Measurements from ENCODE around the gene TMEM14C.

TMEM14C gene

GRCh38 chr6:10722820-10723566 lies at the start of gene TMEM14C:
TSS of gene TMEM14C (plus strand) at chr6:10723070. CDS start at chr6:10724614, 1,544 bp downstream.
- DNase-seq, result peak; percentile 95
- in situ Hi-C loops (cut with HindIII; ENCODE audit: low pct_ligation_motif_present, low pct_unique_long_range_greater_than_20kb, low sequenced_read_pairs), result no loop called here

- in situ Hi-C loops (cut with HindIII; ENCODE audit: low pct_ligation_motif_present, low pct_unique_long_range_greater_than_20kb, low sequenced_read_pairs), result no loop called here
- no peak for DNase-seq
Measured at GRCh38 chr6:10676403-10676802, 46.5 kb upstream of the TMEM14C start.

GRCh38 chr6:10678456-10678855 lies 44.4 kb upstream of the TMEM14C start:
- in situ Hi-C loops (cut with HindIII; ENCODE audit: low pct_ligation_motif_present, low pct_unique_long_range_greater_than_20kb, low sequenced_read_pairs), result no loop called here
- no peak for DNase-seq

DNA sequence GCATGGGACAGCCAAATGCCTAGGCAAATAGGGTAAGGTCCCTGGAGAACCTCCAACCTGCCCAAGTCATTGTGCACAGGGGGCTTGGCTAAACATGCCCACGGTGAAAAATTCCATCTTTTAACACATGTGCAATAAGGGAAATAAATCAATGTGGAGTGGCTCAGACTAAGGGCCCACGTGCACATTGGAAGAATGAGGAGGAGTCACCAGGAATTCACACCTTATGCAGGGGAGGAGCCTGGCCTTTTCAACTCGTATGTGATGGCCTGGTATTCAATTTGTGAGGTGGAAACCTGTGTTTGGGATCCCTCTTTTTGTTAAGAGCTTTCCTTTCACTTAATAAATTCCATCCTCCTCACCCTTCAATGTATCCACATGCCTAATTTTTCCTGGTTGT lies 41.1 kb upstream of the TMEM14C start:
- in situ Hi-C loops (cut with HindIII; ENCODE audit: low pct_ligation_motif_present, low pct_unique_long_range_greater_than_20kb, low sequenced_read_pairs), result no loop called here
- no peak for DNase-seq

GRCh38 chr6:10682355-10682988 lies 40.4 kb upstream of the TMEM14C start:
- in situ Hi-C loops (cut with HindIII; ENCODE audit: low pct_ligation_motif_present, low pct_unique_long_range_greater_than_20kb, low sequenced_read_pairs), result no loop called here
- DNase-seq, result no peak

- DNase-seq, result no peak
- in situ Hi-C loops (cut with HindIII; ENCODE audit: low pct_ligation_motif_present, low pct_unique_long_range_greater_than_20kb, low sequenced_read_pairs), result no loop called here
Measured at GRCh38 chr6:10684618-10685017, 38.3 kb upstream of the TMEM14C start.

GRCh38 chr6:10685092-10685915 lies 37.6 kb upstream of the TMEM14C start:
- in situ Hi-C loops (cut with HindIII; ENCODE audit: low pct_ligation_motif_present, low pct_unique_long_range_greater_than_20kb, low sequenced_read_pairs), result no loop called here
- DNase-seq, result no peak

- in situ Hi-C loops (cut with HindIII; ENCODE audit: low pct_ligation_motif_present, low pct_unique_long_range_greater_than_20kb, low sequenced_read_pairs), result no loop called here
- DNase-seq, result no peak
Measured at GRCh38 chr6:10686901-10687300, 36.0 kb upstream of the TMEM14C start.

DNA sequence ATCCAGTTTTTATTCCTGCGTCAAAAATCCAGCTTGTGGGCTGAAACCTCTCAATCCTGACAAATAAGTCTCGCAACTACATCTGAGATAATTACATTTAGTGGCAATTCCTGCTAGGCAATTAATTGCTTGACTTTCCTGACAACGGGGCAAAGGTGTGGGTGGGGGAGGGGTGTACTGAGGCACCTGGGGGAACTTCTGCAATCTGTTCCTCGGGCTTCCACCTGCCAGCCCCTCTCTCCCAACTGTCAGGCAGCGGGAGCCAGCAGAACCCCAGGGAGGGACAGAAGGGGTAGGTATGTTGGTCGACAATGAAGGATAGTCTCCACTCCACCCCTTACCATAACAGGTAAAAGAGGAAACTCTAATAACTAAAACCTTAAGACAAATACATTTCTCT lies 35.3 kb upstream of the TMEM14C start:
- no peak for DNase-seq
- in situ Hi-C loops (cut with HindIII; ENCODE audit: low pct_ligation_motif_present, low pct_unique_long_range_greater_than_20kb, low sequenced_read_pairs), result no loop called here

DNA sequence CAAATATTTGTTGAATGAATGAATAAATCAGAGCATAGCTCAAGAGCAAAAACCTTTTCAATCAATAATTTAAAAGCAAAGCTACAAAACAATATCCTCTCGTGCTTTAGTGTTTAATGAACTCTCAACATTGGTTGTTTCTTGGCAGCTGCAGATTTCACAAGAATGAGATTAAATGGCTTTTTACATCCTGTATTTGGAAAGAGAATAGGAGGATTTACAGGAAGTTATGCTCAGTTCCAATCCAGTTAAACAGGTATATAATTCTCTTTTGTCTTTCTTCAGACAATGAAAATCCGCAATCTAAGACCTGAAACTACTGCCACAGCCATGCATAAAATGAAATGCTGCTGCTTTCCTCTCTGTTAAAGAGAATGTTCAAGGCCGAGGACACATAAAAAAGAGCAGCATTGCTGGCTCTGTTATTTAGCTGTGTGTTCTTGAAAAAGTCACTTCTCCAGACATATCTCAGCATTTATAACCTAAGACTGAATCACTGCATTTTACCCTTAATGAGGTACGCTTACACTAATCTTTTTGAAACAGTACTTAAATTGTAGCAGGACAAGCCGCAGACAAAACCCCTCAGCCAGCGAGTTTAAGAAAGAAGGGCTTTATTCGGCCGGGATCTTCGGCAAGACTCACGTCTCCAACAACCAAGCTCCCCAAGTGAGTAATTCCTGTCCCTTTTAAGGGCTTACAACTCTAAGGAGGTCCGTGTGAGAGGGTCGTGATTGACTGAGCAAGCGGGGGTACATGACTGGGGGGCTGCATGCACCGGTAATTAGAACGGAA lies 32.0 kb upstream of the TMEM14C start:
- DNase-seq, result no peak

GRCh38 chr6:10692965-10693538 lies 29.8 kb upstream of the TMEM14C start:
- in situ Hi-C loops (cut with HindIII; ENCODE audit: low pct_ligation_motif_present, low pct_unique_long_range_greater_than_20kb, low sequenced_read_pairs), result no loop called here
- no peak for DNase-seq

More for the DNA sequence above, 32.0 kb upstream of the TMEM14C start:
- in situ Hi-C loops (cut with HindIII; ENCODE audit: low pct_ligation_motif_present, low pct_unique_long_range_greater_than_20kb, low sequenced_read_pairs), result no loop called here

- in situ Hi-C loops (cut with HindIII; ENCODE audit: low pct_ligation_motif_present, low pct_unique_long_range_greater_than_20kb, low sequenced_read_pairs), result no loop called here
- DNase-seq, result peak; percentile 88
Measured at GRCh38 chr6:10694302-10695085, 28.4 kb upstream of the TMEM14C start, which contains the start of the genes C6orf52 and PAK1IP1. TSS of gene C6orf52 (minus strand) at chr6:10694616. CDS start at chr6:10687550, 7,066 bp downstream. TSS of gene PAK1IP1 (plus strand) at chr6:10694972. CDS start at chr6:10694986, 14 bp downstream.

GRCh38 chr6:10695086-10695657 lies 27.7 kb upstream of the TMEM14C start:
- no peak for DNase-seq
- in situ Hi-C loops (cut with HindIII; ENCODE audit: low pct_ligation_motif_present, low pct_unique_long_range_greater_than_20kb, low sequenced_read_pairs), result no loop called here

DNA sequence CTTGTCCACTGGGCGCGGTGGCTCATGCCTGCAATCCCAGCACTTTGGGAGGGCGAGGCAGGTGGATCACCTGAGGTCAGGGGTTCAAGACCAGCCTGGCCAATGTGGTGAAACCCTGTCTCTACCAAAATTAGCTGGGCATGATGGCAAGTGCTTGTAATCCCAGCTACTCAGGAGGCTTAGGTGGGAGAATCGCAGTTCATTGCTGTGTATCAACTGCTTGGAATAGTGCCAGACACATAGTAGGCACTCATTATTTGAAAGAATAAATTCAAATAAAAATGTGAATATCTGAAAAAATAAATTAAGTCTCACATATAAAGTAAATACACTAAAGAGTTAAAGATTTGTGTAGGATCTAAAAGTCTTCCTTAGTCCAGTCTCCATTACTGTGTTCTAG lies 26.2 kb upstream of the TMEM14C start:
- in situ Hi-C loops (cut with HindIII; ENCODE audit: low pct_ligation_motif_present, low pct_unique_long_range_greater_than_20kb, low sequenced_read_pairs), result no loop called here
- no peak for DNase-seq

DNA sequence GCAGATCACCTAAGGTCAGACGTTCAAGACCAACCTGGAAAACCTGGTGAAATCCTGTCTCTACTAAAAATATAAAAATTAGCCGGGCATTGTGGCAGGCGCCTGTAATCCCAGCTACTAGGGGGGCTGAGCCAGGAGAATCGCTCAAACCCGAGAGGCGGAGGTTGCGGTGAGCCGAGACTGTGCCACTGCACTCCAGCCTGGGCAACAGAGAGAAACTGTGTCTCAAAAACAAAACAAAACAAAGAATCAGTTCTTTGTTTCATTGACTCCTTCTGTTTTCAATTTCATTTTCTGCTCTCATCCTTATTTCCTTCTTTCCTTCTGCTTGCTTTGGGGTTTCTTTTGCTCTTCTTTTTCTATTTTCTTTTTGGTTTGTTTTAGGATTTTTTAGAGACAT lies 8.9 kb upstream of the TMEM14C start:
- DNase-seq, result no peak
- in situ Hi-C loops (cut with HindIII; ENCODE audit: low pct_ligation_motif_present, low pct_unique_long_range_greater_than_20kb, low sequenced_read_pairs), result no loop called here

GRCh38 chr6:10719296-10719963 lies 3.4 kb upstream of the TMEM14C start:
- peak; percentile 64 for DNase-seq
- in situ Hi-C loops (cut with HindIII; ENCODE audit: low pct_ligation_motif_present, low pct_unique_long_range_greater_than_20kb, low sequenced_read_pairs), result no loop called here

- DNase-seq, result no peak
- in situ Hi-C loops (cut with HindIII; ENCODE audit: low pct_ligation_motif_present, low pct_unique_long_range_greater_than_20kb, low sequenced_read_pairs), result no loop called here
Measured at GRCh38 chr6:10719964-10720264, 3.0 kb upstream of the TMEM14C start.

Data from ACHN (cell line).